ENCODE data around the gene CLDND1. TPM values are rescaled to one million over a fixed set of nuclear protein-coding genes. Genes with fewer than 3 reads are reported as not detected.

The CLDND1 gene
- total and polyA plus RNA-seq, 2 donors (not counting 1 experiment from before 2014, with no cell fraction given), result 69.4 to 134 TPM

DNA sequence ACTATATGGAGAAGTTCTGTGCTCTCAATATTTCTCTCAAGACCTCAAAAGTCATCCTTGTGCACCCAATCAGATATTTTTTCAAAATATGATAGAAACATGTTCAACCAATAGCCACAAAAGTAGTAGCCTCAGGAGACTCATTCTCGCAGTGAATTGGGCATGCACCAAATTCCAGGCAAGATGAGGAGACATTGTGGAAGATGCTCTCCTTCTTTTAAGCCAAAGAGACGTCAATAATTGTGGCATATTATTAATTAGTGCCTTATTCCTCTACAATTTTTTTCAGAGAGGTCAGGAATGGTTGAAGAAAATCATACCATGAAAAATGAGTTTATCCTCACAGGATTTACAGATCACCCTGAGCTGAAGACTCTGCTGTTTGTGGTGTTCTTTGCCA, 25.3 kb downstream of the CLDND1 start, which contains the start of gene OR5K2:
OR5K2 (plus strand) TSS at position 301 of the 400 bp plus-strand sequence; CDS start at position 301, 0 bp downstream.
- Mint-ChIP-seq H3K4me1 (no peaks in the 10 kb centered on the region), H3K27me3 (peaks cover 3% of the 10 kb centered on the region), H3K4me3 (no peak within 1 kb of the TSS), H3K27ac (no peak within 1 kb of the TSS), H3K9me3 (ENCODE audit: insufficient read depth) (no peaks in the 10 kb centered on the region)
- Histone ChIP-seq H3K27me3 (replicated peaks in 1 of 4; ENCODE audit: control extremely low read depth in 1 of 4, control insufficient read depth in 3 of 4, insufficient read depth in 4 of 4, low read length in 3 of 4) (no peaks in the 10 kb centered on the region), H3K9ac (ENCODE audit: low read length) (no peak within 1 kb of the TSS), H4K20me1 (ENCODE audit: control insufficient read depth, insufficient read depth, low read length, poor library complexity, severe bottlenecking) (no peaks in the 10 kb centered on the region), H3K4me3 (ENCODE audit: control extremely low read depth in 1 of 5, extremely low read depth in 1 of 5, insufficient read depth in 1 of 5, low read depth in 2 of 5, low read length in 4 of 5) (no peak within 1 kb of the TSS), H3K4me1 (ENCODE audit: control insufficient read depth in 2 of 2, insufficient read depth in 2 of 2, low read length in 2 of 2) (no peaks in the 10 kb centered on the region), H2AFZ (ENCODE audit: insufficient read depth, low read depth, low read length, poor library complexity, severe bottlenecking) (no peak within 1 kb of the TSS), H3K9me3 (ENCODE audit: control extremely low read depth in 1 of 3, control insufficient read depth in 2 of 3, insufficient read depth in 1 of 3, low read length in 2 of 3) (no peaks in the 10 kb centered on the region), H3K36me3 (replicated peaks in 1 of 2; ENCODE audit: control extremely low read depth in 1 of 2, control insufficient read depth in 1 of 2, extremely low read depth in 1 of 2, insufficient read depth in 2 of 2, low read length in 1 of 2) (no peaks in the 10 kb centered on the region), H3K79me2 (ENCODE audit: control insufficient read depth, insufficient read depth, low read length) (no peaks in the 10 kb centered on the region), H3K27ac (ENCODE audit: low read length in 2 of 2) (no peak within 1 kb of the TSS), H3K4me2 (replicated peaks; ENCODE audit: low read depth, low read length, poor library complexity, severe bottlenecking) (no peak within 1 kb of the TSS)
- no CpG with 5 or more reads among the region's 2 CpGs for WGBS (ENCODE audit: insufficient coverage)
- CTCF ChIA-PET, result no interaction called here
- DNase-seq (no peak), ATAC-seq (ENCODE audit: low read depth) (no peak)
- POLR2A ChIA-PET, result no interaction called here
- intact Hi-C loops (cut with micrococcal nuclease), result no loop called here
- TF ChIP-seq EZH2 (IDR thresholded peaks at IDR 0.05; ENCODE audit: borderline replicate concordance, insufficient read depth, low read depth, low read length, poor library complexity, severe bottlenecking) (no peak), CTCF (IDR thresholded peaks at IDR 0.05) (no peak)

- intact Hi-C loops (cut with micrococcal nuclease), result no loop called here
- ChIA-PET POLR2A (no interaction called here), CTCF (no interaction called here)
- Mint-ChIP-seq H3K27ac (no peak overlapping the region), H3K9me3 (ENCODE audit: insufficient read depth) (peaks cover 22% of the 10 kb centered on the region), H3K27me3 (peaks cover 48% of the 10 kb centered on the region), H3K4me3 (no peak overlapping the region), H3K4me1 (no peaks in the 10 kb centered on the region)
- Histone ChIP-seq H3K9ac (ENCODE audit: low read length) (no peak overlapping the region), H3K4me2 (replicated peaks; ENCODE audit: low read depth, low read length, poor library complexity, severe bottlenecking) (no peak overlapping the region), H3K9me3 (ENCODE audit: control extremely low read depth in 1 of 3, control insufficient read depth in 2 of 3, insufficient read depth in 1 of 3, low read length in 2 of 3) (peaks cover 3 to 12% (median 9%) of the 10 kb centered on the region in 3 donors), H3K27ac (ENCODE audit: low read length in 2 of 2) (no peak overlapping the region), H3K4me1 (ENCODE audit: control insufficient read depth in 2 of 2, insufficient read depth in 2 of 2, low read length in 2 of 2) (no peaks in the 10 kb centered on the region), H3K79me2 (ENCODE audit: control insufficient read depth, insufficient read depth, low read length) (no peaks in the 10 kb centered on the region), H4K20me1 (ENCODE audit: control insufficient read depth, insufficient read depth, low read length, poor library complexity, severe bottlenecking) (no peaks in the 10 kb centered on the region), H3K36me3 (replicated peaks in 1 of 2; ENCODE audit: control extremely low read depth in 1 of 2, control insufficient read depth in 1 of 2, extremely low read depth in 1 of 2, insufficient read depth in 2 of 2, low read length in 1 of 2) (no peaks in the 10 kb centered on the region), H2AFZ (ENCODE audit: insufficient read depth, low read depth, low read length, poor library complexity, severe bottlenecking) (no peak overlapping the region), H3K27me3 (replicated peaks in 1 of 4; ENCODE audit: control extremely low read depth in 1 of 4, control insufficient read depth in 3 of 4, insufficient read depth in 4 of 4, low read length in 3 of 4) (peaks cover 0 to 4% (median 0%) of the 10 kb centered on the region in 4 experiments), H3K4me3 (ENCODE audit: control extremely low read depth in 1 of 5, extremely low read depth in 1 of 5, insufficient read depth in 1 of 5, low read depth in 2 of 5, low read length in 4 of 5) (no peak overlapping the region)
- ATAC-seq (ENCODE audit: low read depth) (no peak), DNase-seq (no peak)
- no CpG with 5 or more reads among the region's 3 CpGs for WGBS (ENCODE audit: insufficient coverage)
- TF ChIP-seq CTCF (IDR thresholded peaks at IDR 0.05) (no peak), EZH2 (IDR thresholded peaks at IDR 0.05; ENCODE audit: borderline replicate concordance, insufficient read depth, low read depth, low read length, poor library complexity, severe bottlenecking) (no peak)
These were observed 39.1 kb downstream of the CLDND1 start for GRCh38 chr3:98483626-98484025.

Measured in B cell (primary cell).